Kidney epithelial cell (primary cell): ENCODE data around the gene UBASH3B. TPM values are rescaled to one million over a fixed set of nuclear protein-coding genes. Genes with fewer than 3 reads are reported as not detected.

Source experiments
- DNase-seq: peaks from one replicate; pipeline ENCODE4 v3.0.0-alpha.2; 2010; ENCODE audit warnings: low read depth
- H3K27me3 ChIP-seq: 2 replicates; pipeline ENCODE4 v1.6.0; 2011; ENCODE audit warnings: low read length; ENCODE audit not compliant: control insufficient read depth, insufficient read depth
- H3K36me3 ChIP-seq: 2 replicates; pipeline ENCODE4 v1.5.1; 2011; ENCODE audit warnings: low read length; ENCODE audit not compliant: control insufficient read depth, insufficient read depth
- H3K4me3 ChIP-seq: 2 replicates; pipeline ENCODE4 v1.5.1; 2011; ENCODE audit warnings: low read depth, mild to moderate bottlenecking, control low read depth, low read length
- total RNA-seq: library from RNA; depleted of rRNA; stranded (reverse); fragments of >200 nt; gene quantifications from 2 replicates; pipeline ENCODE4 v1.2.3, GENCODE V29; 2015
- TF ChIP-seq, protein P1 (sequence below): IDR thresholded peaks from 2 replicates; pipeline ENCODE4 v1.5.1; 2011; ENCODE audit warnings: mild to moderate bottlenecking, moderate library complexity, low read length, control low read depth, inconsistent platforms; ENCODE audit not compliant: insufficient read depth, poor library complexity, severe bottlenecking

The UBASH3B gene
- total RNA-seq, 1 donor from 2014 or later = 32.0 TPM

GRCh38 chr11:122661182-122661945 lies 5.8 kb downstream of the UBASH3B start:
- Histone ChIP-seq H3K36me3 (no peaks in the 10 kb centered on the region), H3K4me3 (no peak overlapping the region), H3K27me3 (no peaks in the 10 kb centered on the region)
- DNase-seq = no peak
- TF ChIP-seq, protein P1, sequence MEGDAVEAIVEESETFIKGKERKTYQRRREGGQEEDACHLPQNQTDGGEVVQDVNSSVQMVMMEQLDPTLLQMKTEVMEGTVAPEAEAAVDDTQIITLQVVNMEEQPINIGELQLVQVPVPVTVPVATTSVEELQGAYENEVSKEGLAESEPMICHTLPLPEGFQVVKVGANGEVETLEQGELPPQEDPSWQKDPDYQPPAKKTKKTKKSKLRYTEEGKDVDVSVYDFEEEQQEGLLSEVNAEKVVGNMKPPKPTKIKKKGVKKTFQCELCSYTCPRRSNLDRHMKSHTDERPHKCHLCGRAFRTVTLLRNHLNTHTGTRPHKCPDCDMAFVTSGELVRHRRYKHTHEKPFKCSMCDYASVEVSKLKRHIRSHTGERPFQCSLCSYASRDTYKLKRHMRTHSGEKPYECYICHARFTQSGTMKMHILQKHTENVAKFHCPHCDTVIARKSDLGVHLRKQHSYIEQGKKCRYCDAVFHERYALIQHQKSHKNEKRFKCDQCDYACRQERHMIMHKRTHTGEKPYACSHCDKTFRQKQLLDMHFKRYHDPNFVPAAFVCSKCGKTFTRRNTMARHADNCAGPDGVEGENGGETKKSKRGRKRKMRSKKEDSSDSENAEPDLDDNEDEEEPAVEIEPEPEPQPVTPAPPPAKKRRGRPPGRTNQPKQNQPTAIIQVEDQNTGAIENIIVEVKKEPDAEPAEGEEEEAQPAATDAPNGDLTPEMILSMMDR = no peak

GRCh38 chr11:122663056-122663740 lies 7.7 kb downstream of the UBASH3B start:
- Histone ChIP-seq H3K4me3 (no peak overlapping the region), H3K36me3 (no peaks in the 10 kb centered on the region), H3K27me3 (no peaks in the 10 kb centered on the region)
- no peak for DNase-seq
- TF ChIP-seq, protein P1 = no peak

DNA sequence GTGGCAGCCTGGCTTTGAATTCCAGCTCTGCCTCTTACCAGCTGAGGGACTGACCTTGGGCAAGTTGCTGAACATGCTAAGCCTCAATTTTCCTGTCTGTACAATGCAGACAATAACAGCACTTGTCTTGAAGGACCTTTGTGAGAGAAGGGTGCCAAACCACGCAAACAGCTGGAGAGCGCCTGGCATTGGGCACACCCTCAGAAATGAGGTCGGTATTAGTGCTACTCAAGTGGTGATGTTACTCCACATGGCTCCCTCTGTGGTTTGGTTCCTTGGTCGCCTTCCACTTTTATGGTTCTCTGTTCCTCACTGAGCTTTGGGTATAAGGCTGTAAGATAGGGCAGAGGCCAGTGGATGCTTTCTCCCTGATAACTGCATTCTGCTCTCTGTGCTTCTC lies 8.2 kb downstream of the UBASH3B start:
- no peak for DNase-seq
- no peaks in the 10 kb centered on the region for H3K27me3 ChIP-seq
- H3K36me3 ChIP-seq = no peaks in the 10 kb centered on the region
- TF ChIP-seq, protein P1 = no peak
- no peak overlapping the region for H3K4me3 ChIP-seq

- TF ChIP-seq, protein P1 = no peak
- DNase-seq = no peak
- H3K27me3 ChIP-seq = no peaks in the 10 kb centered on the region
- no peaks in the 10 kb centered on the region for H3K36me3 ChIP-seq
- no peak overlapping the region for H3K4me3 ChIP-seq
These were observed 8.7 kb downstream of the UBASH3B start for GRCh38 chr11:122664188-122664587.

DNA sequence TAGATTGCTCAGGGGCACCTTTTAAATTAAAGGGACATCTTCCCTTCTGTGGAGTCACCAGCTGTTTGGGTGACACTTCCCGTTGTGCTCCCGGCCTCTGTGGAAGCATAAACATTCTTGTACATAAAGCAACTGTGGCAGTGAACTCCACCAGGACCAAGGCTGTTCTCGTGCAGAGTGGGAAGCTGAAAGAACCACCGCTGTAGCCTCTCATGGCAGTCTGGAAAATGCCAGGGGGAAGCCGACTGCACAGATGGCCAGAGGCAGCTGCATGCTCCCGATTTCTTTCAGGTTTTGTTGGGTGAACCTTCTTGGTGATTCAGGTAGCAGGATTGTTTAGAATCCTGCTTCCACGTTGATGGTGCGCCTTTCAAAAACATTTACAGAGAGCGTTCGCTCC lies 10.3 kb downstream of the UBASH3B start:
- no peaks in the 10 kb centered on the region for H3K27me3 ChIP-seq
- DNase-seq = no peak
- no peaks in the 10 kb centered on the region for H3K36me3 ChIP-seq
- TF ChIP-seq, protein P1 = no peak
- H3K4me3 ChIP-seq = no peak overlapping the region
